Mucosa of descending colon (tissue), 3 donors: ENCODE measurements around the gene ARHGDIB. TPM values are rescaled to one million over a fixed set of nuclear protein-coding genes. Genes with fewer than 3 reads are reported as not detected.
A peak's percentile ranks its signal among the peaks of the same experiment; 100 is the strongest.

ENCODE experiments used
- ATAC-seq: fragments of 200-7000 bp; cut with Tn5 transposase; one replicate; pipeline ENCODE4 v1.9.1; 2020; ENCODE audit warnings: mild to moderate bottlenecking, moderate library complexity
- DNase-seq, 3 donors: peaks; one replicate each; pipeline ENCODE4 v3.0.0-alpha.2; 2020
- H3K36me3 ChIP-seq: fragments of 200-600 bp; one replicate; pipeline ENCODE4 v1.8.0; 2021; ENCODE audit warnings: low read depth, mild to moderate bottlenecking
- H3K4me1 ChIP-seq: fragments of 200-600 bp; one replicate; pipeline ENCODE4 v1.8.0; 2021; ENCODE audit warnings: low read depth, mild to moderate bottlenecking
- H3K4me3 ChIP-seq: fragments of 200-600 bp; one replicate; pipeline ENCODE4 v1.8.0; 2021; ENCODE audit warnings: mild to moderate bottlenecking
- H3K9me3 ChIP-seq: fragments of 200-600 bp; one replicate; pipeline ENCODE4 v1.8.0; 2021; ENCODE audit warnings: mild to moderate bottlenecking
- intact Hi-C, 2 donors: fragments of 100-400 bp; cut with DNase I in 1 of 2; cut with micrococcal nuclease in 1 of 2; formaldehyde crosslinking; loops; one replicate each; pipeline versions ENCODE4 v1.11.0 to v1.11.1; 2022; cut with DNase I, micrococcal nuclease
- total RNA-seq, 3 donors: library from RNA; stranded (reverse); fragmentation: NEBNext Ultra II Directional in 2 of 3; extraction: Animal tissue kit (Norgen Biotek cat#: 25700) in 2 of 3; gene quantifications; one replicate each; pipeline versions ENCODE4 v1.2.1 to v1.2.4, GENCODE V29; 2021 to 2023
- TF ChIP-seq, protein P1 (sequence below): fragments of 200-600 bp; IDR thresholded peaks from one replicate; pipeline ENCODE4 v1.8.0; 2022; ENCODE audit warnings: antibody characterized with exemption, mild to moderate bottlenecking
- donor health status: DM: no; HTN: no; CAD: no; lungs with moderate emphysema.
- donor health status: DM: no; HTN: no; CAD: no.
- donor health status: DM: no; HTN: yes; CAD: no.

Gene ARHGDIB
- total RNA-seq, 3 donors from 2014 or later, result 26.2 to 78.2 (median 37.8) TPM

DNA sequence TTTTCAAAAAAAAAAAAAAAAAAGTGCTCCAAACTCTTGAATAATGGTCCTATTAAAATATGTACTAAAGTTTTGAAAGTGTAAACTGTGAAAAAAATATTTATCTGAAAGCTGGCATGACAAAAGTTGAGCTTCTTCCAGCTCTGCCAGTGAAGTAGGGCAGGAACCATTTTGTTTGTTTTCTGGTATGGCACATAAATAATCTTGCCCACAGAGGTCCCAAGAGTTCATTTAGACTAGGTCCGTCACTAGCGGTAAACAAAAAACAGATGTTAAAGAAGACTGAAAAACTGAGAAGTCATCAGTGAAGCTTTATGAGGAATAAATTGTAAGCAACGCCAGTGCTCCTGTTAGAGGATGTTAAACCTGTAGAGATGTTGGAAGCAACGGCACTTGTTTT lies 30.0 kb downstream of the ARHGDIB start:
- Histone ChIP-seq H3K4me3 (no peak overlapping the region), H3K9me3 (no peaks in the 10 kb centered on the region), H3K4me1 (peaks cover 10% of the 10 kb centered on the region), H3K36me3 (no peaks in the 10 kb centered on the region)
- no peak for DNase-seq
- intact Hi-C loops, result no loop called here
- TF ChIP-seq, protein P1, sequence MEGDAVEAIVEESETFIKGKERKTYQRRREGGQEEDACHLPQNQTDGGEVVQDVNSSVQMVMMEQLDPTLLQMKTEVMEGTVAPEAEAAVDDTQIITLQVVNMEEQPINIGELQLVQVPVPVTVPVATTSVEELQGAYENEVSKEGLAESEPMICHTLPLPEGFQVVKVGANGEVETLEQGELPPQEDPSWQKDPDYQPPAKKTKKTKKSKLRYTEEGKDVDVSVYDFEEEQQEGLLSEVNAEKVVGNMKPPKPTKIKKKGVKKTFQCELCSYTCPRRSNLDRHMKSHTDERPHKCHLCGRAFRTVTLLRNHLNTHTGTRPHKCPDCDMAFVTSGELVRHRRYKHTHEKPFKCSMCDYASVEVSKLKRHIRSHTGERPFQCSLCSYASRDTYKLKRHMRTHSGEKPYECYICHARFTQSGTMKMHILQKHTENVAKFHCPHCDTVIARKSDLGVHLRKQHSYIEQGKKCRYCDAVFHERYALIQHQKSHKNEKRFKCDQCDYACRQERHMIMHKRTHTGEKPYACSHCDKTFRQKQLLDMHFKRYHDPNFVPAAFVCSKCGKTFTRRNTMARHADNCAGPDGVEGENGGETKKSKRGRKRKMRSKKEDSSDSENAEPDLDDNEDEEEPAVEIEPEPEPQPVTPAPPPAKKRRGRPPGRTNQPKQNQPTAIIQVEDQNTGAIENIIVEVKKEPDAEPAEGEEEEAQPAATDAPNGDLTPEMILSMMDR, result no peak
- ATAC-seq, result no peak

- peaks cover 7% of the 10 kb centered on the region for H3K4me1 ChIP-seq
- H3K9me3 ChIP-seq, result no peaks in the 10 kb centered on the region
- no peak for DNase-seq
- no peaks in the 10 kb centered on the region for H3K36me3 ChIP-seq
- TF ChIP-seq, protein P1, result no peak
- ATAC-seq, result no peak
- no peak overlapping the region for H3K4me3 ChIP-seq
- intact Hi-C loops, result no loop called here
Observed at GRCh38 chr12:14930299-14930698, 31.1 kb downstream of the ARHGDIB start.

GRCh38 chr12:14928931-14929330 lies 32.5 kb downstream of the ARHGDIB start:
- Histone ChIP-seq H3K36me3 (no peaks in the 10 kb centered on the region), H3K9me3 (no peaks in the 10 kb centered on the region), H3K4me3 (no peak overlapping the region), H3K4me1 (no peaks in the 10 kb centered on the region)
- DNase-seq (peak in 1 of 3 donors; percentile 54), ATAC-seq (peak; percentile 78)
- TF ChIP-seq, protein P1, result no peak
- intact Hi-C loops, result no loop called here

DNA sequence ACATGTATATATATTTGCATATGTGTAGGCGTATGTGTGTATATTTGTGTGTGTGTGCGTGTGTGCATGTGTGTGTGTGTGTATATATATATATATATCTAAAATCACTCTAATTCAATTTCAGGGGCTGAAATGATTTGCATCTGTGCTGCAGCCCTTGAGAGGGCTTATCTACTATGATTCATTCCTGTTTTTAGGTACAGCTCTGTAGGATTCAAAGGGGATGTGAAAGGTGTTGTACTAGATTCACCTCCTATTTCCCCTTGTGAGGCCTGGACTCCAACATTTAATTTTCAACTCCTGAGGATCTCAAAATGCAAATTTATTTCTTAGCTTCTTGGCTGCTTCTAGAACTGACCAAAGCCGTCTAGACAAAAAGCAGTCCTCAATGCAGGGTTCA lies 34.1 kb downstream of the ARHGDIB start:
- TF ChIP-seq, protein P1, result no peak
- no peak for ATAC-seq
- DNase-seq, result no peak
- intact Hi-C loops, result no loop called here
- Histone ChIP-seq H3K9me3 (no peaks in the 10 kb centered on the region), H3K36me3 (no peaks in the 10 kb centered on the region), H3K4me3 (no peak overlapping the region), H3K4me1 (no peaks in the 10 kb centered on the region)

DNA sequence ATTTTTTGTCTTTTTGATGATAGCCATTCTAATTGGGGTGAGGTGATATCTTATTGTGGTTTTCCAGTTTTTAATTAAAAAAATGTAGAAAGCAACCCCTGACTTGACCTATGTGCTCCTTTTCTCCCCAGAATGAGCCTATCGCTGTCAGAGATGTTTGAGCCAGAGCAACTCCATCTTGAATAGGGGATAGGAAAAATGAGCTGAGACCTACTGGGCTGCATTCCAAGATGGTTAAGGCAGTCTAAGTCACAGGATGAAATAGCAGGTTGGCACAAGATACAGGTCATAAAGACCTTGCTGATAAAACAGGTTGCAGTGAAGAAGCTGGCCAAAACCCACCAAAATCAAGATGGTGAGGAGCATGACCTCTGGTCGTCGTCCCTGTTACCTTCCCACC lies 36.9 kb downstream of the ARHGDIB start:
- Histone ChIP-seq H3K4me1 (no peaks in the 10 kb centered on the region), H3K4me3 (no peak overlapping the region), H3K36me3 (no peaks in the 10 kb centered on the region), H3K9me3 (no peaks in the 10 kb centered on the region)
- TF ChIP-seq, protein P1, result no peak
- DNase-seq (no peak), ATAC-seq (no peak)
- intact Hi-C loops, result no loop called here

DNA sequence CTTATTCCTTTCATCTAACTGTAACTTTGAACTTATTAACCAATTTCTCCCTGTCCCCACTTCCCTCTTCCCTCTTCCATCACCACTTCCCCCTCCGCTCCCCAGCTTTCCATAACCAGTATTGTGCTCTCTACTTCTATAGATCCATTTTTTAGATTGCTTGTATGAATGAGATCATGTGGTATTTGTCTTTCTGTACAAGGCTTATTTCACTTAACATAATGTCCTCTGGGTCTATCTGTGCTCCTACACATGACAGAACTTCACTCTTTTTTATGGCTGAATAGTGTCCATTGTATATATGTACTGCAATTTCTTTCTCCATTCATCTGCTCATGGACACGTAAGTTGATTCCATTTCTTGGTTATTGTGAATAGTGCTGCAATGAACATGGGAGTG lies 37.5 kb downstream of the ARHGDIB start:
- no peak for DNase-seq
- TF ChIP-seq, protein P1, result no peak
- Histone ChIP-seq H3K4me1 (no peaks in the 10 kb centered on the region), H3K36me3 (no peaks in the 10 kb centered on the region), H3K4me3 (no peak overlapping the region), H3K9me3 (no peaks in the 10 kb centered on the region)
- intact Hi-C loops, result no loop called here
- ATAC-seq, result no peak
